GM21381 (cell line): Measurements from ENCODE around the gene ARHGAP8.

Source experiments
- ATAC-seq: cut with Tn5 transposase; IDR thresholded peaks from one replicate; pipeline ENCODE4 v1.9.1; 2021; ENCODE audit warnings: mild to moderate bottlenecking, moderate library complexity; ENCODE audit not compliant: unreplicated experiment

Gene ARHGAP8

GRCh38 chr22:44724859-44725258 is 27.5 kb upstream of the ARHGAP8 start:
- ATAC-seq, result no peak

GRCh38 chr22:44726439-44726838 is 25.9 kb upstream of the ARHGAP8 start:
- no peak for ATAC-seq

GRCh38 chr22:44727148-44727547 is 25.2 kb upstream of the ARHGAP8 start:
- no peak for ATAC-seq

- ATAC-seq, result no peak
These were observed 24.7 kb upstream of the ARHGAP8 start for GRCh38 chr22:44727709-44728108.

GRCh38 chr22:44728761-44729324 is 23.5 kb upstream of the ARHGAP8 start:
- no peak for ATAC-seq

GRCh38 chr22:44729391-44730021 is 22.9 kb upstream of the ARHGAP8 start:
- no peak for ATAC-seq

GRCh38 chr22:44730022-44730393 is 22.4 kb upstream of the ARHGAP8 start:
- ATAC-seq, result no peak

GRCh38 chr22:44730490-44731356 is 21.7 kb upstream of the ARHGAP8 start:
- ATAC-seq, result no peak

- ATAC-seq, result no peak
These were observed 20.9 kb upstream of the ARHGAP8 start for GRCh38 chr22:44731357-44731970.

GRCh38 chr22:44732017-44732561 is 20.3 kb upstream of the ARHGAP8 start:
- ATAC-seq, result no peak

- no peak for ATAC-seq
These were observed 19.7 kb upstream of the ARHGAP8 start for GRCh38 chr22:44732661-44733060.

- ATAC-seq, result no peak
These were observed 18.8 kb upstream of the ARHGAP8 start for GRCh38 chr22:44733426-44734106.

GRCh38 chr22:44734278-44734677 is 18.1 kb upstream of the ARHGAP8 start:
- no peak for ATAC-seq

- no peak for ATAC-seq
These were observed 17.4 kb upstream of the ARHGAP8 start for GRCh38 chr22:44734801-44735517.

- ATAC-seq, result no peak
These were observed 16.6 kb upstream of the ARHGAP8 start for GRCh38 chr22:44735518-44736428.

GRCh38 chr22:44736581-44737405 is 15.6 kb upstream of the ARHGAP8 start:
- no peak for ATAC-seq

GRCh38 chr22:44737406-44738346 is 14.7 kb upstream of the ARHGAP8 start:
- no peak for ATAC-seq
